Activated CD8-positive, alpha-beta T cell treated with anti-CD3 and anti-CD28 coated beads for 36 hours (primary cell): ENCODE measurements around the gene SEMA3B. TPM values are rescaled to one million over a fixed set of nuclear protein-coding genes. Genes with fewer than 3 reads are reported as not detected.

Experiments
- ATAC-seq: fragments of 200-7000 bp; cut with Tn5 transposase; one replicate; pipeline ENCODE4 v1.10.0; 2021; ENCODE audit warnings: mild to moderate bottlenecking, moderate library complexity
- CTCF ChIA-PET: fragments of 350-600 bp; sonication (Branson Sonifier 250); formaldehyde crosslinking; loops from one replicate; lab custom pipeline; 2021; ENCODE audit warnings: antibody characterized with exemption; lab: Charles Lee
- POLR2A ChIA-PET: fragments of 350-600 bp; sonication (Branson Sonifier 250); formaldehyde crosslinking; loops from one replicate; lab custom pipeline; 2021; ENCODE audit warnings: antibody characterized with exemption; lab: Charles Lee
- DNase-seq: peaks from one replicate; pipeline ENCODE4 v3.0.0-alpha.2; 2020
- H3K27ac Mint-ChIP-seq: one replicate; pipeline ENCODE4 v1.8.0; 2021; ENCODE audit warnings: mild to moderate bottlenecking, mixed read lengths
- H3K27me3 Mint-ChIP-seq: one replicate; pipeline ENCODE4 v1.8.0; 2021; ENCODE audit warnings: mixed read lengths
- H3K36me3 Mint-ChIP-seq: one replicate; pipeline ENCODE4 v1.8.0; 2021; ENCODE audit warnings: low read depth, mixed read lengths
- H3K4me1 Mint-ChIP-seq: one replicate; pipeline ENCODE4 v1.8.0; 2021; ENCODE audit warnings: low read depth, mixed read lengths
- H3K4me3 Mint-ChIP-seq: one replicate; pipeline ENCODE4 v1.8.0; 2021; ENCODE audit warnings: mild to moderate bottlenecking, moderate library complexity, mixed read lengths
- H3K9me3 Mint-ChIP-seq: one replicate; pipeline ENCODE4 v1.8.0; 2021; ENCODE audit warnings: mixed read lengths
- CTCF ChIP-seq: fragments of 200-600 bp; IDR thresholded peaks from one replicate; pipeline ENCODE4 v1.8.0; 2022; ENCODE audit warnings: antibody characterized with exemption, mild to moderate bottlenecking
- intact Hi-C: fragments of 100-400 bp; cut with micrococcal nuclease; formaldehyde crosslinking; loops from one replicate; pipeline ENCODE4 v1.10.0; 2022
- total RNA-seq, 2 experiments: library from RNA; stranded (reverse); gene quantifications; one replicate each; pipeline ENCODE4 v1.2.3, GENCODE V29; 2021

SEMA3B gene
- total RNA-seq, 2 experiments from 2014 or later = 1.6 to 2.3 TPM

- peaks cover 33% of the 10 kb centered on the region for H3K4me1 Mint-ChIP-seq
- H3K36me3 Mint-ChIP-seq = peaks cover 2% of the 10 kb centered on the region
- POLR2A ChIA-PET = interaction anchor here (0.6 kb wide), 1 partner anchor 86 kb away, joined by 3 read pairs; no protein-coding TSS in a partner anchor
- peak overlapping the region; percentile 26 for H3K27ac Mint-ChIP-seq
- TF ChIP-seq CTCF = peak; percentile 96
- DNase-seq (peak; percentile 94), ATAC-seq (peak; percentile 88)
- CTCF ChIA-PET = interaction anchor here (0.6 to 4.4 kb wide), 9 partner anchors 14 to 79 kb away, joined by 3 to 36 read pairs (median 12); partner anchors contain the start of gene IFRD2
- peak overlapping the region; percentile 74 for H3K4me3 Mint-ChIP-seq
- intact Hi-C loops = loop anchor here (2.0 kb wide), 1 partner anchor 46 kb away; no protein-coding TSS in a partner anchor
- peaks cover 39% of the 10 kb centered on the region for H3K27me3 Mint-ChIP-seq
- no peaks in the 10 kb centered on the region for H3K9me3 Mint-ChIP-seq
Measured at GRCh38 chr3:50272911-50273688, 4.2 kb downstream of the SEMA3B start.

GRCh38 chr3:50273689-50274065 lies 4.7 kb downstream of the SEMA3B start:
- Mint-ChIP-seq H3K4me1 (peaks cover 33% of the 10 kb centered on the region), H3K27ac (no peak overlapping the region), H3K4me3 (no peak overlapping the region), H3K9me3 (no peaks in the 10 kb centered on the region), H3K27me3 (peaks cover 36% of the 10 kb centered on the region), H3K36me3 (peaks cover 2% of the 10 kb centered on the region)
- intact Hi-C loops = loop anchor here (2.0 kb wide), 1 partner anchor 47 kb away; no protein-coding TSS in a partner anchor
- no peak for TF ChIP-seq CTCF
- DNase-seq = no peak
- POLR2A ChIA-PET = no interaction called here
- ATAC-seq = no peak
- CTCF ChIA-PET = interaction anchor here (0.6 to 4.4 kb wide), 4 partner anchors 18 to 80 kb away, joined by 3 to 36 read pairs (median 16); partner anchors contain the start of gene IFRD2

DNA sequence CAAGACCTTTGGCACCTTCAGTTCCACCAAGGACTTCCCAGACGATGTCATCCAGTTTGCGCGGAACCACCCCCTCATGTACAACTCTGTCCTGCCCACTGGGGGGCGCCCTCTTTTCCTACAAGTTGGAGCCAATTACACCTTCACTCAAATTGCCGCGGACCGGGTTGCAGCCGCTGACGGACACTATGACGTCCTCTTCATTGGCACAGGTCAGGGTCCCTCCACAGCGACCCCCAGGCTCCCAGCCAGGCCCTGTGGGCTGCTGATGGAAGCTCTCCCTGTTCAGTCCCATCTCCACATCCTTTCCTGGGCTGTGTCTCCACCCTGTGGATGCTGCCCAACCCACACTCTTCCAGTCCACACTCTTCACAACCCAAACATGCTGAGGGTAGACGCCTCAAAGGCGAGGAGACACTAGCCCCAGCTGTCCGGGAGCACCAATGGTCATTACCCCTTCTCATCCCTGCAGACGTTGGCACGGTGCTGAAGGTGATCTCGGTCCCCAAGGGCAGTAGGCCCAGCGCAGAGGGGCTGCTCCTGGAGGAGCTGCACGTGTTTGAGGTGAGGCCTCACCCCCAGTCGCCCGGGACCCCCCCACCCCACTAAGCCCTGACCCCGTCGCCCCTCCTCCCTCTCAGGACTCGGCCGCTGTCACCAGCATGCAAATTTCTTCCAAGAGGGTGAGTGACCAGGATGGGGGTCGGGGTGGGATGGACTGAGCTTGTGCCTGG lies 5.6 kb downstream of the SEMA3B start:
- peak; percentile 96 for TF ChIP-seq CTCF
- Mint-ChIP-seq H3K4me3 (peak overlapping the region; percentile 54), H3K9me3 (no peaks in the 10 kb centered on the region), H3K27ac (peak overlapping the region; percentile 60), H3K4me1 (peaks cover 33% of the 10 kb centered on the region), H3K36me3 (peaks cover 2% of the 10 kb centered on the region), H3K27me3 (peaks cover 35% of the 10 kb centered on the region)
- intact Hi-C loops = no loop called here
- DNase-seq = peak; percentile 88
- POLR2A ChIA-PET = interaction anchor here (1.0 to 9.6 kb wide), 7 partner anchors 10 to 50 kb away, joined by 3 to 98 read pairs (median 4); partner anchors contain the start of genes HYAL3, IFRD2 and NAA80
- ATAC-seq = peak; percentile 58
- CTCF ChIA-PET = interaction anchor here (0.7 to 4.4 kb wide), 20 partner anchors 10 to 81 kb away, joined by 3 to 36 read pairs (median 4); partner anchors contain the start of genes GNAI2 and IFRD2

GRCh38 chr3:50275141-50275995 lies 6.4 kb downstream of the SEMA3B start:
- H3K36me3 Mint-ChIP-seq = peaks cover 2% of the 10 kb centered on the region
- no peak for DNase-seq
- H3K27me3 Mint-ChIP-seq = peaks cover 35% of the 10 kb centered on the region
- H3K9me3 Mint-ChIP-seq = no peaks in the 10 kb centered on the region
- CTCF ChIA-PET = interaction anchor here (0.7 to 4.4 kb wide), 21 partner anchors 9 to 82 kb away, joined by 3 to 36 read pairs (median 4); partner anchors contain the start of genes GNAI2 and IFRD2
- no peak overlapping the region for H3K27ac Mint-ChIP-seq
- no peak for ATAC-seq
- no peak for TF ChIP-seq CTCF
- peaks cover 33% of the 10 kb centered on the region for H3K4me1 Mint-ChIP-seq
- peak overlapping the region; percentile 42 for H3K4me3 Mint-ChIP-seq
- POLR2A ChIA-PET = interaction anchor here (1.0 to 9.6 kb wide), 8 partner anchors 9 to 52 kb away, joined by 3 to 98 read pairs (median 4); partner anchors contain the start of genes HYAL3, IFRD2, NAA80 and TUSC2
- intact Hi-C loops = no loop called here
